Measurements from ENCODE around the gene PKLR. TPM values are rescaled to one million over a fixed set of nuclear protein-coding genes. Genes with fewer than 3 reads are reported as not detected.

PKLR gene
- total and polyA plus RNA-seq, 2 of the 8 experiments (the other 6 are each of a cell fraction or from before 2014, with no cell fraction given), result 2.3 to 7.5 TPM

- H3K9me3 ChIP-seq (ENCODE audit: insufficient read depth in 2 of 2, low read depth in 1 of 2, low read length in 1 of 2), result no peaks in the 10 kb centered on the region
- FAIRE-seq (no peak), DNase-seq (ENCODE audit: low read depth in 1 of 2, low spot score in 2 of 2) (no peak)
- no peak overlapping the region for H3K23ac ChIP-seq (ENCODE audit: insufficient read length)
- no peaks in the 10 kb centered on the region for H3K79me1 ChIP-seq (ENCODE audit: low read depth, low read length)
- no peak overlapping the region for H2AFZ ChIP-seq (ENCODE audit: low read length)
- no peak overlapping the region for H3K18ac ChIP-seq (ENCODE audit: extremely low read depth, low read length)
- H3K14ac ChIP-seq (ENCODE audit: insufficient read length), result no peak overlapping the region
- CTCF ChIA-PET (ENCODE audit: partially characterized antibody), result interaction anchor here (1.4 to 2.9 kb wide), 6 partner anchors 9 to 50 kb away, joined by 4 to 14 read pairs (median 7); no protein-coding TSS in a partner anchor
- 93% methylated on average over 9 of the region's 9 CpGs; no CpG with 5 or more reads in 1 of the 2 experiments for WGBS, 2 experiments (ENCODE audit: extremely low coverage in 1 of 2, insufficient coverage in 1 of 2, insufficient read length in 1 of 2, insufficient replicate concordance in 2 of 2, low coverage in 1 of 2, low lambda C conversion rate in 2 of 2, missing lambda C conversion rate in 1 of 2)
- no peak overlapping the region for H4K5ac ChIP-seq (ENCODE audit: insufficient read length, low read depth, low read length)
- no peak overlapping the region; the same call in 1 of the 2 replicates for H4K8ac ChIP-seq (ENCODE audit: extremely low read depth, insufficient read depth, low read length)
- H3K79me2 ChIP-seq (ENCODE audit: control insufficient read depth in 1 of 2, insufficient read depth in 2 of 2, low read length in 2 of 2), result no peaks in the 10 kb centered on the region
- no peak overlapping the region for H2BK120ac ChIP-seq (replicated peaks; ENCODE audit: low read depth, low read length)
- H4K20me1 ChIP-seq (replicated peaks in 1 of 2; ENCODE audit: control insufficient read depth in 1 of 2, insufficient read depth in 2 of 2, low read length in 2 of 2), result no peaks in the 10 kb centered on the region
- H2BK12ac ChIP-seq (ENCODE audit: low read depth, low read length), result no peak overlapping the region
- H3K56ac ChIP-seq (replicated peaks; ENCODE audit: insufficient read length, low read depth, low read length), result no peak overlapping the region
- H3K4ac ChIP-seq (replicated peaks; ENCODE audit: insufficient read length, low read depth, low read length), result no peak overlapping the region
- no peaks in the 10 kb centered on the region for H3K36me3 ChIP-seq (ENCODE audit: control insufficient read depth in 2 of 4, insufficient read depth in 4 of 4, low read length in 3 of 4)
- H3K23me2 ChIP-seq (ENCODE audit: low read depth, low read length), result 0 out of 2 replicates have a peak, but pooled peaks cover under 1% of the 10 kb centered on the region
- H2BK5ac ChIP-seq (ENCODE audit: low read depth, low read length), result no peak overlapping the region
- H2AK5ac ChIP-seq (ENCODE audit: low read depth, low read length), result peak overlapping the region; percentile 65; the same call in 1 of the 2 replicates
- H2BK20ac ChIP-seq (ENCODE audit: low read length), result no peak overlapping the region
- no peaks in the 10 kb centered on the region; a peak in 2 of 7 replicates for H3K27me3 ChIP-seq (replicated peaks in 1 of 4; ENCODE audit: control insufficient read depth in 3 of 4, extremely low read depth in 1 of 4, insufficient read depth in 3 of 4, low read length in 3 of 4)
- no peak overlapping the region for H3K27ac ChIP-seq (ENCODE audit: low read depth, low read length)
- H3K4me2 ChIP-seq (ENCODE audit: insufficient read depth in 1 of 2, low read depth in 2 of 2, low read length in 2 of 2), result no peak overlapping the region
- no peak overlapping the region for H3K9ac ChIP-seq (replicated peaks in 1 of 4; ENCODE audit: extremely low read depth in 1 of 4, low read depth in 3 of 4, low read length in 3 of 4)
- H2BK15ac ChIP-seq (ENCODE audit: low read length), result no peak overlapping the region
- no peak overlapping the region for H3K4me3 ChIP-seq (ENCODE audit: extremely low read depth in 1 of 4, insufficient read depth in 2 of 4, low read depth in 3 of 4, low read length in 4 of 4)
- H3K4me1 ChIP-seq (replicated peaks in 1 of 4; ENCODE audit: control insufficient read depth in 3 of 4, insufficient read depth in 4 of 4, low read length in 3 of 4), result peaks cover 3 to 13% (median 3%) of the 10 kb centered on the region in 4 experiments; a peak in 6 of 7 replicates
- POLR2A ChIA-PET (ENCODE audit: partially characterized antibody), result interaction anchor here (1.1 to 2.2 kb wide), 4 partner anchors 34 to 105 kb away, joined by 3 to 6 read pairs (median 4); partner anchors contain the start of gene SCAMP3
- no peak overlapping the region for H4K91ac ChIP-seq (replicated peaks; ENCODE audit: insufficient read length, low read length)
- TF ChIP-seq RNF2 (IDR thresholded peaks at IDR 0.05; ENCODE audit: borderline replicate concordance, low read depth, low read length, missing control alignments, poor library complexity, severe bottlenecking) (no peak), POU5F1 (IDR thresholded peaks at IDR 0.05; ENCODE audit: low read depth, low read length) (no peak), CHD2 (IDR thresholded peaks at IDR 0.05; ENCODE audit: low read length) (no peak), PHF8 (conservative IDR thresholded peaks at IDR 0.05; ENCODE audit: low read depth, low read length) (no peak), CREB1 (IDR thresholded peaks at IDR 0.05) (no peak), KDM4A (IDR thresholded peaks at IDR 0.05; ENCODE audit: low read depth, low read length, severe bottlenecking) (no peak), SP2 (IDR thresholded peaks at IDR 0.05; ENCODE audit: low read length) (no peak), JUN (IDR thresholded peaks at IDR 0.05; ENCODE audit: low read depth, low read length) (no peak), CTBP2 (IDR thresholded peaks at IDR 0.05; ENCODE audit: borderline replicate concordance, insufficient read depth, insufficient read length, low read length) (no peak), TBP (IDR thresholded peaks at IDR 0.05; ENCODE audit: low read depth, low read length) (no peak), CBX5 (IDR thresholded peaks at IDR 0.05; ENCODE audit: low read depth, low read length) (no peak), TCF12 (IDR thresholded peaks at IDR 0.05; ENCODE audit: low read depth, low read length) (no peak), CHD1 (IDR thresholded peaks at IDR 0.05; ENCODE audit: low read depth, low read length) (no peak)
Measured at GRCh38 chr1:155300553-155301329, 497 bp downstream of the PKLR start.

All from H1 (cell line).